H1 (cell line): ENCODE measurements around the gene NHLH2. TPM values are rescaled to one million over a fixed set of nuclear protein-coding genes. Genes with fewer than 3 reads are reported as not detected.

Experiments
- ASH2L ChIP-seq: fragments of 200-600, 300-600 bp; sonication (generic); IDR thresholded peaks from one replicate; pipeline ENCODE4 v1.7.1; 2017; ENCODE audit warnings: low read length
- BRCA1 ChIP-seq: IDR thresholded peaks from 2 replicates; pipeline ENCODE4 v1.6.1; 2012; ENCODE audit warnings: low read depth, low read length, improper control_type of control experiment
- CBX8 ChIP-seq: fragments of 300-800, 300-1000 bp; sonication (generic); IDR thresholded peaks from 2 replicates; pipeline ENCODE4 v1.7.1; 2016; ENCODE audit warnings: low read depth, low read length, borderline replicate concordance
- EZH2 ChIP-seq: fragments of 200-600 bp; sonication (generic); IDR thresholded peaks from 2 replicates; pipeline ENCODE4 v1.7.1; 2012; ENCODE audit warnings: low read depth, mild to moderate bottlenecking, moderate library complexity, low read length, inconsistent platforms; ENCODE audit not compliant: severe bottlenecking
- JUND ChIP-seq: IDR thresholded peaks from 2 replicates; pipeline ENCODE4 v1.6.1; 2011; ENCODE audit warnings: mild to moderate bottlenecking, improper control_type of control experiment, low read length
- KDM4A ChIP-seq: IDR thresholded peaks from one replicate; pipeline ENCODE4 v1.7.1; 2012; ENCODE audit warnings: low read depth, mild to moderate bottlenecking, moderate library complexity, low read length, inconsistent platforms; ENCODE audit not compliant: severe bottlenecking
- KDM5A ChIP-seq: fragments of 200-600 bp; IDR thresholded peaks from 2 replicates; pipeline ENCODE4 v1.7.1; 2012; ENCODE audit warnings: mild to moderate bottlenecking, low read length, inconsistent platforms, mixed read lengths
- RAD21 ChIP-seq, 2 experiments: IDR thresholded peaks in 1 of 2; conservative IDR thresholded peaks in 1 of 2; 2 replicates each; pipeline ENCODE4 v1.6.1; 2011; ENCODE audit warnings: low read depth in 2 of 2, low read length in 2 of 2, improper control_type of control experiment in 1 of 2, inconsistent platforms in 1 of 2, mild to moderate bottlenecking in 1 of 2, moderate library complexity in 1 of 2
- SIRT6 ChIP-seq: IDR thresholded peaks from one replicate; pipeline ENCODE4 v1.7.1; 2012; ENCODE audit warnings: low read length, inconsistent platforms
- SP2 ChIP-seq: IDR thresholded peaks from 2 replicates; pipeline ENCODE4 v1.6.1; 2012; ENCODE audit warnings: mild to moderate bottlenecking, low read length, inconsistent platforms
- SP4 ChIP-seq: IDR thresholded peaks from 2 replicates; pipeline ENCODE4 v1.6.1; 2012; ENCODE audit warnings: low read length, inconsistent platforms
- SUZ12 ChIP-seq: fragments of 200-600 bp; sonication (generic); IDR thresholded peaks from 2 replicates; pipeline ENCODE4 v1.6.1; 2012; ENCODE audit warnings: mild to moderate bottlenecking, inconsistent platforms, low read length, moderate library complexity, mixed read lengths
- polyA plus RNA-seq, 7 experiments: library from polyadenylated mRNA; depleted of rRNA in 3 of 7; stranded (reverse) in 5 of 7; unstranded in 2 of 7; fragments of >200 nt in 5 of 7; fragments of 200-250 nt in 2 of 7; gene quantifications; 1 replicate in 5 of 7; 2 replicates in 1 of 7; 4 replicates in 1 of 7; pipeline versions ENCODE4 v1.2.1 to v1.2.3, GENCODE V29; 2011 to 2013; ENCODE audit warnings: missing spikeins in 2 of 7, mixed read lengths in 2 of 7
- total RNA-seq: library from RNA; stranded (reverse); fragmentation: NEBNext Ultra II Directional; extraction: Animal tissue kit (Norgen Biotek cat#: 25700); gene quantifications from 2 replicates; pipeline ENCODE4 v1.2.1, GENCODE V29; 2021
- TF ChIP-seq, protein P1 (sequence below), 3 experiments: IDR thresholded peaks; 1 replicate in 2 of 3; 2 replicates in 1 of 3; pipeline versions ENCODE4 v1.5.1 to v1.6.1; 2011; ENCODE audit warnings: low read length in 3 of 3, mild to moderate bottlenecking in 3 of 3, inconsistent platforms in 2 of 3, low read depth in 1 of 3, moderate library complexity in 1 of 3; ENCODE audit not compliant: insufficient read depth in 1 of 3; ENCODE audit errors: control extremely low read depth in 1 of 3

The NHLH2 gene
- total and polyA plus RNA-seq, 2 of the 8 experiments (the other 6 are each of a cell fraction or from before 2014, with no cell fraction given), result 0.92 to 1.1 TPM

- TF ChIP-seq RAD21 (IDR thresholded peaks at IDR 0.05 in 1 of 2, conservative IDR thresholded peaks at IDR 0.05 in 1 of 2; ENCODE audit: low read depth in 2 of 2, low read length in 2 of 2) (no peak), SP2 (no peak), EZH2 (peak; percentile 41), ASH2L (peak; percentile 37), SP4 (no peak), KDM5A (no peak), SUZ12 (0 out of 2 replicates have a peak, but pooled peaks have one; percentile 18), BRCA1 (no peak), SIRT6 (no peak), CBX8 (no peak), KDM4A (peak; percentile 3), JUND (no peak)
- TF ChIP-seq, protein P1, sequence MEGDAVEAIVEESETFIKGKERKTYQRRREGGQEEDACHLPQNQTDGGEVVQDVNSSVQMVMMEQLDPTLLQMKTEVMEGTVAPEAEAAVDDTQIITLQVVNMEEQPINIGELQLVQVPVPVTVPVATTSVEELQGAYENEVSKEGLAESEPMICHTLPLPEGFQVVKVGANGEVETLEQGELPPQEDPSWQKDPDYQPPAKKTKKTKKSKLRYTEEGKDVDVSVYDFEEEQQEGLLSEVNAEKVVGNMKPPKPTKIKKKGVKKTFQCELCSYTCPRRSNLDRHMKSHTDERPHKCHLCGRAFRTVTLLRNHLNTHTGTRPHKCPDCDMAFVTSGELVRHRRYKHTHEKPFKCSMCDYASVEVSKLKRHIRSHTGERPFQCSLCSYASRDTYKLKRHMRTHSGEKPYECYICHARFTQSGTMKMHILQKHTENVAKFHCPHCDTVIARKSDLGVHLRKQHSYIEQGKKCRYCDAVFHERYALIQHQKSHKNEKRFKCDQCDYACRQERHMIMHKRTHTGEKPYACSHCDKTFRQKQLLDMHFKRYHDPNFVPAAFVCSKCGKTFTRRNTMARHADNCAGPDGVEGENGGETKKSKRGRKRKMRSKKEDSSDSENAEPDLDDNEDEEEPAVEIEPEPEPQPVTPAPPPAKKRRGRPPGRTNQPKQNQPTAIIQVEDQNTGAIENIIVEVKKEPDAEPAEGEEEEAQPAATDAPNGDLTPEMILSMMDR (IDR thresholded peaks at IDR 0.05; ENCODE audit: control extremely low read depth in 1 of 3, insufficient read depth in 1 of 3, low read depth in 1 of 3, low read length in 3 of 3), result no peak
Measured at GRCh38 chr1:115838431-115839028, 2.4 kb downstream of the NHLH2 start (continued).
